GM19193 (cell line): Measurements from ENCODE around the gene PTPRM.

Source experiments
- POLR2A ChIP-seq: IDR thresholded peaks from 4 replicates; pipeline ENCODE4 v1.6.1; 2011; ENCODE audit not compliant: insufficient read depth, insufficient read length; ENCODE audit errors: extremely low read depth

Gene PTPRM

GRCh38 chr18:8427339-8427738 is 860.2 kb downstream of the PTPRM start:
- no peak for TF ChIP-seq POLR2A

GRCh38 chr18:8428951-8429350 is 861.8 kb downstream of the PTPRM start:
- no peak for TF ChIP-seq POLR2A

GRCh38 chr18:8431036-8431435 is 863.9 kb downstream of the PTPRM start:
- no peak for TF ChIP-seq POLR2A

GRCh38 chr18:8433323-8433722 is 866.2 kb downstream of the PTPRM start:
- no peak for TF ChIP-seq POLR2A

- TF ChIP-seq POLR2A = no peak
These were observed 866.7 kb downstream of the PTPRM start for GRCh38 chr18:8433771-8434170.

GRCh38 chr18:8435376-8435775 is 868.3 kb downstream of the PTPRM start:
- TF ChIP-seq POLR2A = no peak

GRCh38 chr18:8439055-8439454 is 871.9 kb downstream of the PTPRM start:
- no peak for TF ChIP-seq POLR2A

GRCh38 chr18:8443505-8443904 is 876.4 kb downstream of the PTPRM start:
- no peak for TF ChIP-seq POLR2A

GRCh38 chr18:8448130-8448529 is 881.0 kb downstream of the PTPRM start:
- no peak for TF ChIP-seq POLR2A

- TF ChIP-seq POLR2A = no peak
These were observed 882.9 kb downstream of the PTPRM start for GRCh38 chr18:8450013-8450412.

GRCh38 chr18:8450898-8451665 is 884.0 kb downstream of the PTPRM start:
- TF ChIP-seq POLR2A = no peak

- no peak for TF ChIP-seq POLR2A
These were observed 886.4 kb downstream of the PTPRM start for GRCh38 chr18:8453528-8453927.

- no peak for TF ChIP-seq POLR2A
These were observed 887.0 kb downstream of the PTPRM start for GRCh38 chr18:8454136-8454535.

- no peak for TF ChIP-seq POLR2A
These were observed 888.8 kb downstream of the PTPRM start for GRCh38 chr18:8455661-8456614.
